ENCODE data around the gene CABP1.

DNA sequence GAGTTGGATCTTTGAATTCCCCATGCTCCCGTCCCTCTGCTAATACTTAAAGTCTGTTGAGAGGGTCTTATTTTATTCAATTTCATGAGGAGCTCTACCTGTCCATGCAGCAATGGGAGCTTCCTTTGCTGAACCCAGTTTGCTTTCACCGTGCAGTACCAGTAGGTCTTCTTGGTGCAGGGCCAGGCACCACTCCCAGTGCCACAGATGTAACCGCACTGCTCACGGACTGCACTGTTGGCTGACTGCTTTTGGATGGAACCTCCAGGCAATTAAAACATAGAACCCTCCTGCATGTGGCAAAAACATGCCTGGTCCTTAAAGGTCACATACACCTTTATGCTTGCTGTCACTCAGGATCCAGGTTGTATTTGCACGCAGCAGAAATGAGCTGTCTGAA, 9.3 kb upstream of the CABP1 start:
- TF ChIP-seq, protein P1, sequence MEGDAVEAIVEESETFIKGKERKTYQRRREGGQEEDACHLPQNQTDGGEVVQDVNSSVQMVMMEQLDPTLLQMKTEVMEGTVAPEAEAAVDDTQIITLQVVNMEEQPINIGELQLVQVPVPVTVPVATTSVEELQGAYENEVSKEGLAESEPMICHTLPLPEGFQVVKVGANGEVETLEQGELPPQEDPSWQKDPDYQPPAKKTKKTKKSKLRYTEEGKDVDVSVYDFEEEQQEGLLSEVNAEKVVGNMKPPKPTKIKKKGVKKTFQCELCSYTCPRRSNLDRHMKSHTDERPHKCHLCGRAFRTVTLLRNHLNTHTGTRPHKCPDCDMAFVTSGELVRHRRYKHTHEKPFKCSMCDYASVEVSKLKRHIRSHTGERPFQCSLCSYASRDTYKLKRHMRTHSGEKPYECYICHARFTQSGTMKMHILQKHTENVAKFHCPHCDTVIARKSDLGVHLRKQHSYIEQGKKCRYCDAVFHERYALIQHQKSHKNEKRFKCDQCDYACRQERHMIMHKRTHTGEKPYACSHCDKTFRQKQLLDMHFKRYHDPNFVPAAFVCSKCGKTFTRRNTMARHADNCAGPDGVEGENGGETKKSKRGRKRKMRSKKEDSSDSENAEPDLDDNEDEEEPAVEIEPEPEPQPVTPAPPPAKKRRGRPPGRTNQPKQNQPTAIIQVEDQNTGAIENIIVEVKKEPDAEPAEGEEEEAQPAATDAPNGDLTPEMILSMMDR (IDR thresholded peaks at IDR 0.05) = no peak
- no peak for TF ChIP-seq POLR2AphosphoS5 (IDR thresholded peaks at IDR 0.05)
